ENCODE measurements around the gene GNS. TPM values are rescaled to one million over a fixed set of nuclear protein-coding genes. Genes with fewer than 3 reads are reported as not detected.

Gene GNS
- total and polyA plus RNA-seq, 5 experiments from 2014 or later: 30.1 to 39.8 (median 36.3) TPM

GRCh38 chr12:64666054-64666914 lies 92.9 kb downstream of the GNS start:
- no peak for ATAC-seq
- DNase-seq: no peak
- Mint-ChIP-seq H3K4me1 (peaks cover 47 to 97% (median 80%) of the 10 kb centered on the region in 4 donors), H3K36me3 (peaks cover 0 to 11% (median 0%) of the 10 kb centered on the region in 3 donors), H3K27ac (peak overlapping the region; percentile 85 to 100 (median 98)), H3K9me3 (no peaks in the 10 kb centered on the region), H3K4me3 (peak overlapping the region; percentile 50 to 95 (median 83)), H3K27me3 (no peaks in the 10 kb centered on the region)
- POLR2A ChIA-PET: interaction anchor here (0.9 to 17.5 kb wide), 5 partner anchors 8 to 56 kb away, joined by 3 to 684 read pairs (median 5); partner anchors contain the start of gene RASSF3

GRCh38 chr12:64665514-64665913 lies 93.7 kb downstream of the GNS start:
- peaks cover 46 to 97% (median 79%) of the 10 kb centered on the region in 4 donors for H3K4me1 Mint-ChIP-seq
- peak overlapping the region; percentile 85 to 100 (median 98) for H3K27ac Mint-ChIP-seq
- no peaks in the 10 kb centered on the region for H3K27me3 Mint-ChIP-seq
- peak overlapping the region; percentile 50 to 95 (median 83) for H3K4me3 Mint-ChIP-seq
- DNase-seq: peak in 7 of 10 donors; percentile 20 to 73 (median 62)
- no peaks in the 10 kb centered on the region for H3K9me3 Mint-ChIP-seq
- peak; percentile 23 to 32 for ATAC-seq
- peaks cover 0 to 15% (median 0%) of the 10 kb centered on the region in 3 donors for H3K36me3 Mint-ChIP-seq
- POLR2A ChIA-PET: interaction anchor here (0.9 to 17.5 kb wide), 5 partner anchors 9 to 56 kb away, joined by 3 to 684 read pairs (median 5); partner anchors contain the start of gene RASSF3

Other genes with a start within 250 kb of the GNS start
- 100 to 1,000 TPM; 172 to 177 TPM for gene RASSF3, start 148.9 kb downstream of the GNS start, total RNA-seq
- gene RASSF3, start 148.9 kb downstream of the GNS start, polyA plus RNA-seq: 1 to 10 TPM; 5.5 to 7.8 (median 5.7) TPM
- gene TBC1D30, start 65.2 kb upstream of the GNS start, total RNA-seq: under 1 TPM; 0.63 to 0.65 TPM
- gene TBC1D30, start 65.2 kb upstream of the GNS start, polyA plus RNA-seq: under 1 TPM in 2 of 3 donors, not detected in 1; 0.08 to 0.51 TPM